ELR (cell line): Measurements from ENCODE around the gene CFAP58.

ENCODE experiments used
- DNase-seq: peaks from one replicate; pipeline ENCODE4 v3.0.0-alpha.2; 2015; ENCODE audit warnings: low read depth

The CFAP58 gene

DNA sequence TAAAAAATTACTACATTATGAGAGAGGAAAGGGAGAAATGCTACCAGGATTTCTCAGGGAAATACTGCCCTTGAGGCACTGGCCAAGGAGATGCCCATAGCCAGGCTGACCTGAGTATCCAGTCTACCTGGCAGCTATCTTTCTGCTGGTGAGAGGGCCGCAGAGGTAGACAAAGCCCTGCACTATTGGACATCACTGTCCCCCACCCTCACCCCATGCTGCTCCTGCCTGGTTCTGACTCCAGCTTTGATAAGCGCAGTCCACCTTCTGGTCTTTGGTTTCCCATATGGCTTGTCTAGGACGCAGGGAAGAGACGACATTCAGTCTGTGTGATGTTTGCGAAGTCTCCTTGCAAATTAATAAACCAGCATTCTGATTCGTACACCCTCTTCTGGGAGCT is 19.1 kb upstream of the CFAP58 start:
- DNase-seq: no peak

DNA sequence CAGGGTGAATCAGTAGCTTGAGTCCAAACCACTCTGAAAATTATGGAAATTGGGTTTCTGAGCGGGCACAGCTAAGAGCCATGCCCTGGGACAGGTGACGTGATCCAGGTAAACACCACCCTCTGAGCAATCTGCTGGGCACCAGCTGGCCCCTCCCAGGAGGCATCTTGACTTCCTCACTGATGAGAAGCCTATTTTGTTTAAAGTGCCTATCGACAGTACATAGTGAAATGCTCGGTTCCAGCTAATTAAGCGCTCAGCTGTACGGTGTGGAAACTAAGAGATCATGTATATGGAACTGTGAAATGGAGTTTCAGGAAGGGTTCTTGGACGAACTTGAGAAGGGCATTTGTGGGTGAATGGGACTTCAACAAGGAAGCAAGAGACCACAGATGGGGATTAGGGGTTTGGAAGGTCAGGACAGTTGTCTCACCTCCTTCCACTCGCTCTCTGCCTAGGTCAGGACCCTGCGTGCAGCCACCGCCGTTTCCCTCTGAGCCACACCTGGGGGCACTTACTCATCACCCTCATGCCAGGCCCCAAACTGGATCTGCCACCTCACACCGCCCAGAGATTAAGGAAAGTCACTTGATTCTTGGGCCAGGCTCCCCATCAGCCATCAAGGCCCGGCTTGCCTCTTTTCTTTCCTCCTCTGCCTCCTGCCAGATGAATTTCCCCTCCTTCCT is 18.5 kb upstream of the CFAP58 start:
- no peak for DNase-seq

DNA sequence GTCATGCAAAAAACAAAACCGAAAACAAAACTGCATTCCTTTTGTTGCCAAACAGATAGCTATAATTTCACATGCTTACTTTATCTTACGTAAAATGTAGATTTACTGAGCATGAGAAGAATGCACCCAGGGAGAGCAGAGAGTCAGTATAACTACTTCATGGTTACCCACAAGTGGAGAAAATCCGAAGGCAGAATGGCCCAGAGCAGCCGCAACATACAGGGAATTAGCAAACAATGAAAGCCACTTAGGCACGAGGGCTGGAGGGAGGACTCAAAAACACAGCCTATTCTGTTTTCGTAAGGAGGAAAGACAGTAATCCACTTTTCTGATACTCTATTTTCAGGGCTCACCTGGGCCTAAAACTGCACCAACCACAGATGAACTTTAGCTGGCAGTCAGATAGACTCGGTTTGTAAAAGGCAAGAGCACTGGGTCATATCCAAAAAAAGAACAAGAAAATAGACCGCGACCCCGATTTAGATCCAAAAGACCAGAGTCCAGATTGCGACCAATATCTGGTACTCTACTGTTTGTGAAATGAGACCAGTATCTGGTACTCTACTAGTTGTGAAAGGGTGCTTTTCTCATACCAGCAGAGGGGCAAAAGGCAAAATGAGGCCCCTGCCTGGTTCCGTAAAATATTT is 16.7 kb upstream of the CFAP58 start:
- DNase-seq: peak; percentile 41

GRCh38 chr10:104337521-104337984 is 16.1 kb upstream of the CFAP58 start:
- DNase-seq: peak; percentile 54

GRCh38 chr10:104337985-104338735 is 15.5 kb upstream of the CFAP58 start, which contains the start of gene ITPRIP:
Gene ITPRIP, minus strand, starts transcription at chr10:104338465. Its CDS starts 22,414 bp downstream, at chr10:104316051.
- DNase-seq: peak; percentile 93

DNA sequence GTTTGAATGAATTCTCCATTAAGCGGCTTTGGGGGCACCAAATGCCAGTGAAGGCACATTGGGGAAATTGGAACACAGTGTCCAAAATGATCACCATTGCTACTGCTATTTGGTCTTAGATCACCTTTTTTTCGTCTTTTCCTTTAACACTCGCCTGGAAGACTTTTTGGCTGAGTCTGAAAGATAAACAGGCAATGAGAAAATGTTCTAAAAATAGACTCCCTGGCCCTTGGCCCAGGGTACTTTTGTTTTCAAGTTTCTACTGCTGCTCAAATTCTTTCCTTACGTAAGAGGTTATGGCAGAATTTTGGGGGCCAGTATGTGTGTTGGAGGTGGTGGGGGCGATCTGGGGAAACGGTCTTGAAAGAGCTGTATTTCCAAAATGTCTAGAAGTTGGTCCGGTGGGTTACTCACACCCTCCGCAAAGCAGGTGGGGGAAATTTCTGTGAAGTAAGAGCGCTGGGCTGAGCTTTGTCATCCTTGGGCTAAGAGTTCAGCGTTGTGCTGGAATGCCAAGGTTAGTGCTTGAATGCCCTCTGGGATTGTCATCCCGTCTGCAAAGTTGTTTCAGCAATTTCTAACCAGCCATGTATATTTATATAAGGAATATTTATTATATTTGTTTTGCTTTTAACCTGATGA is 14.0 kb upstream of the CFAP58 start:
- peak; percentile 78 for DNase-seq

GRCh38 chr10:104340111-104340526 is 13.5 kb upstream of the CFAP58 start:
- no peak for DNase-seq

DNA sequence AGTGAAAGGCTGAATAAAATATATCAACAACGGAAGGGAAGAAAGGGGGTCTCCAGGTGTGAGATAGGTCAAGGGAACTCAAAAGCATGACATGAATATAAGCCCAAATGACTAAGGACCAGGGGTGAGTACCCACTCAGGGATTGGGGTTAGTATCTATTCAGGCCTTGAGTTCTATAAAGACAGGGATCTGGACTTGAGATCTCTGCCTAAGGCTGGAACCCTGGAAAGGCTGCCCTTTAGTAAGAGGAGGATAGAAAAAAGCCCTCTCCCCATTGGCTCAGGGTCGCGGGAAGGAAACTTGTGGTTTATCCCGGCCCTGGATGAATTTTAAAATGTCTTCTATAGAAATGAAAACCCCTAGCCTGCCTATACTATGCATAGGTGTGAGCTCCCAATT is 13.0 kb upstream of the CFAP58 start:
- DNase-seq: no peak

DNA sequence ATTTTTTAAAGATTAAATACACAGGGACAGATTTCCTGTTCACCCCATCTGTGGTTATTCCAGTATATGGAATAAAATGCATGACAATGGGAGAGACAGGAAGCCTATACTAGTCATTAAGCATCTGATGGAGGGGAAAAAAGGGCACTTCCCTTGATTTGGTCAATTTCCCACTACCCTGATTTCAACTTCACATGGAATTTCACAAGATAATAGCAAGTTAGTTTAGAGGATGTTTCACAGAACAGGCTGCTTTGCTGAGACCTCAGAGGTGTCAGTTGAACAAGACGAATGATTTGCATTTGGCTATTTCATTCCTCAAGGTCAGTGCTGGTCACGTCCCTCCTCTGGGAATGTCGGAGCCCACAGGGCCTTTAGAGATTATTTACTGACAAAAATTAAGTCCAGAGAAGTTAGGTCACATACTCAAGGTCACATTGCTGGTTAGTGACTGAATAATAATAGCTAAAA is 10.7 kb upstream of the CFAP58 start:
- DNase-seq: peak; percentile 53

DNA sequence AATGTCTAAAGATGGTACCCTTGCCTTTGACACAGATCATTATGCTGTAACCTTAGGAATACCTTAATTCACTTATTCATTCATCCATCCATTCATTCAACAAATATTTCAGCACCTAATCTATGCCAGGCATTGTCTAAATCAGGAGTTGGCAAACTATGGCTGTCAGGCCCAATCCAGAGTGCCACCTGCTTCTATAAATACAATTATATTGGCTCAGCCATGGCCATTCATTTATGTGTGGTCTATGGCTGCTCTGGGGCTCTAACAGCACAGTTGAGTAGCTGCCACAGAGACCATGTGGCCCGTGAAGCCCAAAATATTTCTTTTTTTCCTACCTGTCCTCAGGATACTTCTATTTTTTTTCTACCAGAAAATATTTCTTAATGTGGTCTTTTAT is 9.4 kb upstream of the CFAP58 start:
- DNase-seq: no peak

GRCh38 chr10:104345515-104345914 is 8.1 kb upstream of the CFAP58 start:
- no peak for DNase-seq

DNA sequence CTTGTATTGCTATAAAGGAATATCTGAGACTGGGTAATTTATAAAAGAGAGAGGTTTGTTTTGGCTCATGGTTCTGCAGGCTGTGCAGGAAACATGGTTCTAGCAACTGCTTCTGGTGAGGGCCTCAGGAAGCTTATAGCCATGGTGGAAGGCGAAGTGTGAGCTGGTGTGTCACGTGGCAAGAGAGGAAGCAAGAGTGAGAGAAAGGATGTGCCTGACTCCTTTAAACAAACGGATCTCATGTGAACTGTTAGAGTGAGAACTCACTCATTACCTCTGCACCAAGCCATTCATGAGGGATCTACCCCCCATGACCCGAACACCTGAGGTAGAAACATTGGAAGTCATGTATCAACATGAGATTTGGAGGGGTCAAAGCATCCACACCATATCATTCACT is 7.7 kb upstream of the CFAP58 start:
- no peak for DNase-seq

GRCh38 chr10:104347295-104348045 is 6.2 kb upstream of the CFAP58 start:
- DNase-seq: no peak

DNA sequence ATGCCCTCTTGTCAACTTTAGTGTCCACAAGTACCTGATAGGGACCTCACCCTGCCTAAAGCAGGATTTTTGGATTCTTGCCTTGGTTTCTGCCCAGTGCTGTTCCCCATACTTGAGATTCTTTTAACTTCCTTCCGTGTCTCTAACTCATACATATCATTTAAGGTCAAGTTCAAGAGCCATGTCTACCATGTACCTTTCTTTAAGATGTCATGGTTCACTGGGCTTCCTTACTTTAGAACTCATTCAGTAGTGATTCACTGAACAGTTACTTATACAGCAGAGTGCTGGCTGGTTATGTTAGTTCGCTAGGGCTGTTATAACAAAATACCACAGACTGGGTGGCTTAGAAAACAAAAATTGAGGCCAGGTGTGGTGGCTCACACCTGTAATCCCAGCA is 5.0 kb upstream of the CFAP58 start:
- DNase-seq: no peak

- peak; percentile 73 for DNase-seq
Measured at GRCh38 chr10:104349623-104350126, 4.0 kb upstream of the CFAP58 start.

GRCh38 chr10:104350127-104350635 is 3.5 kb upstream of the CFAP58 start:
- DNase-seq: peak; percentile 82

GRCh38 chr10:104351061-104351702 is 2.5 kb upstream of the CFAP58 start:
- DNase-seq: peak; percentile 81

DNA sequence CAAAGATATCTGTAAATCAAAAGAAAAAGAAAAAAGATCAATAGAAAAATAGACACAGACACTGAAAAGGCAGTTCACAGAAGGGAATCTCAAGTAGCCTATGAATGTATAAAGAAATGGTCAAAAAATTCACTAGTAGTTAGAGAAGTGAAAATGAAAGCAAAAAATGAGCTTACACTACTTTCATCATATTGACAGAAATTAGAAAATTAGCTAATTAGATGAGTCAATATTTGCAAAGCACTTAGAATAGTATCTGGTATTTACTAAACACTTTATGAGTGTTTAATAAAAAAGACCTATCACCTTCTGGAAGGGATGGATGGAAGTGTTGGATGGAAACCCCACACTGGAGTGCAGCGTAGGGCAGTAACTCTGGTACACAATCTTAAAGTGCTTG is 1.7 kb upstream of the CFAP58 start:
- DNase-seq: no peak

DNA sequence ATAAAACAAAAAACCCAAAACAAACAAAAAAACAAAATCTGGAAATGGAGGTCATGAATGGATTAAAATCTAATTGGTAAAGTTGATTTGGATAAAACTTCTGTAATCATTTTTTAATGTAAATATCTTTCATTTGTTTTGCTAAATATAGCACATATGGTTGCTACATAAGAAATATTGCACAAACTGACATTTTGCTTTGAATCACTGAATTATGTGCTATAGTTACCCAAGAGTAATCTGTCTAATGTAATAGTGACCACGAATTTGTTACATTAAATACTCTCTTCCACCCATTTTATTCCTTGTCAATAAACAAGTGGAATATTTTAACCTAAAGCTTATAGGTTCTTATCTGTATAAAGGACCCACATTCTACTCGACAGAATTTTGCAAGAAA is 6.2 kb downstream of the CFAP58 start:
- no peak for DNase-seq

DNA sequence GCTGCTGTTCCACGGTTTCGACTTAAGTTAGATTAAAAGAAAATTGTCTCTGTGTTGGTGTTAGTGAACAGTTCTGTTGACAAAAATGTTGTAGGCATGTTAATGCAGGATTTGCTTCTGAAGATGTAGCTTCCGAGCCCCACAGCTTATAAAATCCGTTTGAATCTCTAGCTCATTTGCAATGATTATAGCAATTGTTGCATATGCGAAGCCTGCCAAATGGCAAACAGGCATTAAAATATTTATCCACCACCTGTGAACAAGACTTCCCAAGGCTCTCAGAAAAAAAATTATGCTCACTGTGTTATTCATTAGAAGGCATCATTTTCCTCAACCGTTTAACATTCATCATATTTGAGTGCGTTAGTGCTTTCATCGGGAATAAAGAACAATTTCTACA is 14.3 kb downstream of the CFAP58 start:
- no peak for DNase-seq

DNA sequence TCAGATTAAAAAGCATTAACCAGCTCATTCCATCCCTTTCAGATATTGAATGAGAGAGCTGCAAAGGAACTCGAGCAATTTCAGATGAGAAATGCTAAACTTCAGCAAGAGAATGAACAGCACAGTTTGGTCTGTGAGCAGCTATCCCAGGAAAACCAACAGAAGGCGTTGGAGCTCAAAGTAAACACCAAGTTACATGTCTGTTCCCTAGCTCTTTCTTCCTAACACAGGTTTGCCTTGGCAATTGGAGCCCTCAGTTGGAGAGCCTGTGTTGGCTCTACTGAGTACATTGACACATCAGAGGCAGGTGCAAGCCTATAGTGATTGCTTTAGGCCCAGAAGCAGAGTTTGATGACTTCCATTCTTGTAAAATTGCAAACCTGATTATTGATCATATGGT is 14.7 kb downstream of the CFAP58 start:
- DNase-seq: no peak
